ENCODE measurements around the gene WNT9B. TPM values are rescaled to one million over a fixed set of nuclear protein-coding genes. Genes with fewer than 3 reads are reported as not detected.
A peak's percentile ranks its signal among the peaks of the same experiment; 100 is the strongest.

Gene WNT9B
- total RNA-seq, 1 donor from 2014 or later = 0.26 TPM

DNA sequence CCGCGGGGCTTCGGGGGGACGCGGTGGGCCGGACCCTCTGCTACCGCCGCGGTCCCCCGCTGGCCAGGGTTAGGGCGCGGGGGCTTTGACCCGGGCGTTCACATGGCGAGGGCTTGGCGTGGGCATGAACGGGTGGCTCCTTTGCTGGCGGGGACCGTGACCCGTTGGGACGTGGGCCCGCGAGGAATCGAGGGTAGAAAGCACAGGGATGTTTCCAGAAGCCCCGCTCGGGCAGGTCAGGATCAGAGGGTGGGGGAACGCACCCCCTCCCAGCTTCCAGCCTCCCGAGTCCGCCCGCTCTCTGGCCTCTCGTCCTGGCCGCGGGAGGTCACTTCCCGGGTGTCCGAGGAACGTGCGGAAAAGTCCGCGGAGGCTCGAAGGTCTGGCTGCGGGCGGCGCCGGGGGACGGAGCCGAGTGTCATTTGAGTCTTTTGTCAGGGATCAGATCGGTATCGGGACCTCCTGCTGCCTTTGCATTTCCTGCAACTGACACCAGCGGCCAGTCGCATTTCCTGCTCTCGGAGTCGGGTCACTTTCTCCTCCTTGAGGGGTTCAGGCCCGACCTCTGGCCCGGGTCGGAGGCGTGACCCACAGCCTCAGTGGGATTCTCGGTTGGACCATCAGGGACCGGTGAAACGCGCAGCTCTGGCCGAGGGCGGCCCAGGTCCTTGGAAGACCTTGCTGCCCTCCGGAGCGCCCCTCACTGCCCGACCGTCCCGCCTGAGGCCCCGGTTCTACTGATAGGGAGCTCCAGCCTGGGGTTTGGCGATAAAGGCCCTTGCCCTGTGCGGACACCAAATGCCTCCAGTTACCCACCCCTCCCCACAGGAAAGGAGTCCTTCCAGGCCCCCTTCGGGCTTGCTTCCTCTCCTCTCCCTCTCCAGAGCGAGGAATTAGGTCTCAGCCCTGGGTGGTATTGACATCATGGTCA lies 32.2 kb upstream of the WNT9B start:
- Mint-ChIP-seq H3K4me3 (ENCODE audit: unreplicated experiment) (peak overlapping the region; percentile 73), H3K4me1 (ENCODE audit: unreplicated experiment) (peaks cover 32% of the 10 kb centered on the region), H3K9me3 (ENCODE audit: unreplicated experiment) (no peaks in the 10 kb centered on the region), H3K27ac (ENCODE audit: unreplicated experiment) (peak overlapping the region; percentile 80), H3K27me3 (ENCODE audit: unreplicated experiment) (peaks cover 10% of the 10 kb centered on the region), H3K36me3 (ENCODE audit: low read depth, unreplicated experiment) (peaks cover 4% of the 10 kb centered on the region)
- TF ChIP-seq, protein P1, sequence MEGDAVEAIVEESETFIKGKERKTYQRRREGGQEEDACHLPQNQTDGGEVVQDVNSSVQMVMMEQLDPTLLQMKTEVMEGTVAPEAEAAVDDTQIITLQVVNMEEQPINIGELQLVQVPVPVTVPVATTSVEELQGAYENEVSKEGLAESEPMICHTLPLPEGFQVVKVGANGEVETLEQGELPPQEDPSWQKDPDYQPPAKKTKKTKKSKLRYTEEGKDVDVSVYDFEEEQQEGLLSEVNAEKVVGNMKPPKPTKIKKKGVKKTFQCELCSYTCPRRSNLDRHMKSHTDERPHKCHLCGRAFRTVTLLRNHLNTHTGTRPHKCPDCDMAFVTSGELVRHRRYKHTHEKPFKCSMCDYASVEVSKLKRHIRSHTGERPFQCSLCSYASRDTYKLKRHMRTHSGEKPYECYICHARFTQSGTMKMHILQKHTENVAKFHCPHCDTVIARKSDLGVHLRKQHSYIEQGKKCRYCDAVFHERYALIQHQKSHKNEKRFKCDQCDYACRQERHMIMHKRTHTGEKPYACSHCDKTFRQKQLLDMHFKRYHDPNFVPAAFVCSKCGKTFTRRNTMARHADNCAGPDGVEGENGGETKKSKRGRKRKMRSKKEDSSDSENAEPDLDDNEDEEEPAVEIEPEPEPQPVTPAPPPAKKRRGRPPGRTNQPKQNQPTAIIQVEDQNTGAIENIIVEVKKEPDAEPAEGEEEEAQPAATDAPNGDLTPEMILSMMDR (IDR thresholded peaks at IDR 0.05; ENCODE audit: unreplicated experiment) = no peak
- peak; percentile 59 for DNase-seq (ENCODE audit: low spot score)

DNA sequence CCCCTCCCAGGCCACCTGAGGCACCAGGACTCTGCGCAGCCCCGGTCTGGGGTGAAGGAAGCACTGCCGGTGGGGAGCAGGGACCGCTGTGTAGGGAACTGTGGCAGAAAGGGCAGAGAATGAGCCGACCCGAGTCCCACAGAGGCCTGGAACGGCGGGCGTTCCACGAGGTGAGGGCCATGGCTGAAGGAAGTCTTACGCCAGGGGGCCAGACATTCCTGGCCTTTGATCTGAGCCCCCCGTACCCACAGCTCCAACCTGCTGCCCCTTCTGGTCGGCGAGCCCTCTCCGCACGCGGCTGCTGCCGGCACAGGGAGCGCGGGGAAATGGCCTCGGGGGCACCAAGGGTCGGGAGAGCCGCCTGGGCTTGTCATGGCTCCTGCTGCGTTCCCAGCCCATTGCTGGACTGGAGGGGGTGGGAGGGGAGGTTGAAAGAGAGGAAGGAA lies 31.5 kb upstream of the WNT9B start:
- Mint-ChIP-seq H3K9me3 (ENCODE audit: unreplicated experiment) (no peaks in the 10 kb centered on the region), H3K36me3 (ENCODE audit: low read depth, unreplicated experiment) (peaks cover 4% of the 10 kb centered on the region), H3K4me3 (ENCODE audit: unreplicated experiment) (peak overlapping the region; percentile 47), H3K4me1 (ENCODE audit: unreplicated experiment) (peaks cover 32% of the 10 kb centered on the region), H3K27ac (ENCODE audit: unreplicated experiment) (peak overlapping the region; percentile 80), H3K27me3 (ENCODE audit: unreplicated experiment) (peaks cover 10% of the 10 kb centered on the region)
- TF ChIP-seq, protein P1 (IDR thresholded peaks at IDR 0.05; ENCODE audit: unreplicated experiment) = no peak
- no peak for DNase-seq (ENCODE audit: low spot score)

DNA sequence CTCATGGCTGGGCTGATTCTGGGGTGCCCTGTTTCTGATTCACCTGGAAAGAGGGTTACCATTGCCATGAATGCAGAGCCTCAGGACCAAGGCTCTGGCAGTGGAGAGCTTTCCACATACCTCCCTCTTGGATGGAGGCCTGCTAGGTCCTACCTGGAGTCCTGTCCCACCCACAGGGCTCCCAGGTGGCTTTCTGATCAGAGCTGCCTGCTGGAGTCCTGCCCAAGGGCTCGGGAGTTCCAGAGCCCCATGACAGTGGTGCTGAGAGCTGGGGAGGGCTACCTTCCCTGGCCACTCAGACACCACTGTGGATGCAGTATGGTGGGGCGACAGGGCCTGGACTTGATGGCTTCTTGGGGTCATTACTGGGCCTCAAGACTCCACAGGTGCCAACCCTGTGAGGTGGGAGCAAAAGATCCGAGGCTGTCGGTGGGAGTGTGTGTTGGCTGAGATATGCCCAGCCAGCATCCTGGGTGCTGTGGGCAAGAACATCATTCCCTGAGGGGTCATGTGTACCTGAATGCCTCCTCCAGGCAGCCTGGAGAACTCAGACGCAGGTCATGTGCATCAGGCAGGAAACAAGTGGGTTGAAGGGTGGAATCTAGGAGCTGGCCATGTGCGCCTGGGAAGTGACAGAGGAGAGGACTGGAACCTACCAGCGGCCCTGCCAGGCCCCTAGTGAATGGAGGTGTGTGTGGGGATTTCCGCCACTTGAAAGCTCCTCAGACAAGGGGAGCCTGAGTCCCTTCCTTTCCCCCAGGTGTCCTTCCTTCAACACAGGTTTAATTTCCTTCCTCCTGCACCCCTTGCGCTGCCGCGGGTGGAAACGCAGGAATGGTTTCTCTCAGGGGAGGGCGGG lies 30.6 kb upstream of the WNT9B start:
- Mint-ChIP-seq H3K4me3 (ENCODE audit: unreplicated experiment) (no peak overlapping the region), H3K27ac (ENCODE audit: unreplicated experiment) (no peak overlapping the region), H3K36me3 (ENCODE audit: low read depth, unreplicated experiment) (peaks cover 4% of the 10 kb centered on the region), H3K4me1 (ENCODE audit: unreplicated experiment) (peaks cover 28% of the 10 kb centered on the region), H3K9me3 (ENCODE audit: unreplicated experiment) (no peaks in the 10 kb centered on the region), H3K27me3 (ENCODE audit: unreplicated experiment) (peaks cover 11% of the 10 kb centered on the region)
- DNase-seq (ENCODE audit: low spot score) = no peak
- TF ChIP-seq, protein P1 (IDR thresholded peaks at IDR 0.05; ENCODE audit: unreplicated experiment) = no peak

DNA sequence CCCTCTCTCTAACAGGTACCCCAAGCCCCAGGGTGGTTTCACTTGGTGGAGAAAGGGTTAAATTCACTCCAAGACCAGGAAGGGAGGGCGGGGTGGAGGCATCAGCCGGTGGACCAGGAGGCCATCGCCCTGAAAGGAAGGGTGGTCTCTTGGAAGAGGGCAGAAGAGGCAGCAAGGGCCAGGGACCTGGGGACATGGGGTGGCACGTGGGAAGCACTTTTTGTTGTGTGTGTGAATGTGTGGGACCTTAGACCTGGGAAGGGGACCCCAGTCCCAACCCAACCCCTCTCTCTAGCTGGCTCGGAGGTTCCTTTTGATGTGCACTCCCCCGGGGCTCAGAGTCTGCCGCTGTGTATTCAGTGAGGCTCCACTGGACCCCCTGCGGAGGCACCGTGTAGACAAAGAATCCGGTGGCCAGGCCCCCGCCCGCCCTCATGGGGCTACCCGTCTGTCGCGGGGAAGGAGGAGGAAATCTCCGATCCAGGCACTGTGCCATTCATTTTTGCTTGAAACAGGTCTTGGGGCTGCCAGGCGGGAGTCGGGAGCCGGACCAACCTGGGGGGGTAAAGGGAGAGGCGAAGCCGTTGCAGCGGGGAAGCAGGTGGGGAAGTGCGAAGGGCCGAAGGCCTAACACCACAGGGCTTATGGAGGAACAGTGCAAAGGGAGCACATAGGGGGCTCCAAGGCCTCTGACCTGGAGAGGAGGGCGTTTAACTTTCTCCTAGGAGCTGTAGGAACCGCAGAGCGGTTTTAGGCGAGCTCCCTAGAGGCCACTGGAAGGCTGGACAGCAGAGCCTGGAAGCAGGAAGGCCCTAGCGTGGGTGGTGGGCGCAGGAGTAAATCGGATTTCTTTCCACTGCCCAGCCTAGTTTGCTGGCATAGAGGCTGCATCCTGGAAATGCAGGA lies 29.6 kb upstream of the WNT9B start:
- Mint-ChIP-seq H3K4me1 (ENCODE audit: unreplicated experiment) (peaks cover 19% of the 10 kb centered on the region), H3K4me3 (ENCODE audit: unreplicated experiment) (no peak overlapping the region), H3K36me3 (ENCODE audit: low read depth, unreplicated experiment) (peaks cover 4% of the 10 kb centered on the region), H3K9me3 (ENCODE audit: unreplicated experiment) (no peaks in the 10 kb centered on the region), H3K27ac (ENCODE audit: unreplicated experiment) (no peak overlapping the region), H3K27me3 (ENCODE audit: unreplicated experiment) (peaks cover 7% of the 10 kb centered on the region)
- TF ChIP-seq, protein P1 (IDR thresholded peaks at IDR 0.05; ENCODE audit: unreplicated experiment) = no peak
- no peak for DNase-seq (ENCODE audit: low spot score)

All from endothelial cell (in vitro differentiated cells).